HG03354 (cell line): ENCODE results near the gene HNF4A.

Experiments
- ATAC-seq: cut with Tn5 transposase; IDR thresholded peaks from one replicate; pipeline ENCODE4 v1.9.1; 2021; ENCODE audit warnings: mild to moderate bottlenecking; ENCODE audit not compliant: unreplicated experiment, poor library complexity, severe bottlenecking

HNF4A gene

GRCh38 chr20:44418069-44418905 is 62.8 kb downstream of the HNF4A start:
- ATAC-seq = no peak

- no peak for ATAC-seq
Observed at GRCh38 chr20:44419131-44419844, 63.8 kb downstream of the HNF4A start.

- no peak for ATAC-seq
Observed at GRCh38 chr20:44420497-44420896, 65.0 kb downstream of the HNF4A start.

DNA sequence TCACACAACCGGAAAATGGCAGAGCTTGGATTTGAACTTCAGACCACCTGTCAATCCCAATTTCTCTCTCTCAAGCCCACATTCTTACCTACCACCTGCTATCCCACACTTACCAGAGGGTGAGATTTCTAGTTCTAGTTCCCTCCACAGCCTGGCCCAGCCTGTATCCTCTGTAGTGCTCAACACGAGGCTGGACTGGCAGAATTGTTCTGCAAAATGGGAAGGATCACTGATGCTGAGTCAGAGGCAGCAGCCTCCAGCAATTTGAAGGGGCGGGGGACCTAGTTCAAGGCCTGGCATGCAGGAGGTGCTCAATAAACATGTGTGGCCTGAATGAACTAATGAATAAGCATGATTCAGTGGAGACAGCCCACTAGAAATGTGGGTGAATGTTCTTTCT is 66.6 kb downstream of the HNF4A start:
- ATAC-seq = no peak

DNA sequence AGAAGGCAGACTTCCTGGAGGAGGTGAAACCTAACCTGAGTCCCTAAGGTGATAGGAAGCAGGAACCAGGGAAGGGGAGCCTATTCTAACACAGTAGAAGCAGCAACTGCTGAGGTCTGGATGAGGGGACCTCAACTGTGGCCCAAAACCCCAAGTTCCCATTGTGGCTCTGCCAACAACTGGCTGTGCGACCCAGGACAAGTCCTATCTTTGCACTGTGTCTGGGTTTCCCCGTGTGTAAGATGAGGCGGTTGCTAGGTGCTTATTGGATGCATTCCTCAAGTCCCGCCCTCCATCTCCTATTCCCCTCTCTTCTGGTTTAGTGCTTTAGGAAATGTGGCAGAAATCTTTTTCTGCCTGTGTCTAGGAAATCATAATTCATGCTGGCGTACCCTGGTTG is 68.0 kb downstream of the HNF4A start:
- ATAC-seq = no peak

DNA sequence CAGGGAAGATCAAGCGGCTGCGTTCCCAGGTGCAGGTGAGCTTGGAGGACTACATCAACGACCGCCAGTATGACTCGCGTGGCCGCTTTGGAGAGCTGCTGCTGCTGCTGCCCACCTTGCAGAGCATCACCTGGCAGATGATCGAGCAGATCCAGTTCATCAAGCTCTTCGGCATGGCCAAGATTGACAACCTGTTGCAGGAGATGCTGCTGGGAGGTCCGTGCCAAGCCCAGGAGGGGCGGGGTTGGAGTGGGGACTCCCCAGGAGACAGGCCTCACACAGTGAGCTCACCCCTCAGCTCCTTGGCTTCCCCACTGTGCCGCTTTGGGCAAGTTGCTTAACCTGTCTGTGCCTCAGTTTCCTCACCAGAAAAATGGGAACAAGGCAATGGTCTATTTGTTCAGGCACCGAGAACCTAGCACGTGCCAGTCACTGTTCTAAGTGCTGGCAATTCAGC is 68.6 kb downstream of the HNF4A start:
- no peak for ATAC-seq

DNA sequence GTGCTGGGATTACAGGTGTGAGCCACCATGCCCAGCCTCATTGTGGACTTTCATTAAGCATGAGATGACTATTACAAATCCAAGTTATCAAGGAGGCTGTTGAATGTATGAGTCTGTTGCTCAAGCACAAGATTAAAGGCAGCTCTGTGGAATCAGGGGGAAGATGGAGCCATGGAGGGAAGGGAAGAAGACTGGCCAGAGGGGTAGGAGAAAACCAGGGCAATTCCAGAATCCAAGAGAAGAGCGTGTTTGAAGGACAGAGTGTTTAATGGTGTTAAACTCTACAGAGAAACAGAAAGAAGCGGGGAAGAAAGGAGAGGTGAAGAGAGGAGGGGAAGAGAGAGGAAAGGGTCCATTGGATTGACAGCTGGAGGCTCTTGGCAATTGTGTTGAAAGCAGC is 70.4 kb downstream of the HNF4A start:
- ATAC-seq = no peak

GRCh38 chr20:44426879-44427790 is 71.6 kb downstream of the HNF4A start:
- ATAC-seq = no peak

DNA sequence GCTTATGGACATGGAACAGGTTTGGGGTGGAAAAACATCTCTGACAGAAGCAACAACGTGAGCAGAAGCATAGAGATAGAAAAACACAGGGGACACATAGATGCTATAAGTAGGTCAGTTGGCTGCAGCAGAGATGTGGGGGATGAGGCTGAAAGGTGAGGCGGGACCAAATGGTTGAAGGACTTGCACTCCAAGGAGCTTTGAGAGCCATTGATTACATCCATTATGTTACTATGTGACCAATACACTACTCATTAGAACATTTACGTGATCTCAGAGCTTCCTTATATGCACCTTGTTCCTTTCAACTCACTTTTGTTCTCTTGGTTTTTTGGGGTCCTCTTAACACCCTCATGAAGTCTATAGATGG is 72.3 kb downstream of the HNF4A start:
- ATAC-seq = no peak

DNA sequence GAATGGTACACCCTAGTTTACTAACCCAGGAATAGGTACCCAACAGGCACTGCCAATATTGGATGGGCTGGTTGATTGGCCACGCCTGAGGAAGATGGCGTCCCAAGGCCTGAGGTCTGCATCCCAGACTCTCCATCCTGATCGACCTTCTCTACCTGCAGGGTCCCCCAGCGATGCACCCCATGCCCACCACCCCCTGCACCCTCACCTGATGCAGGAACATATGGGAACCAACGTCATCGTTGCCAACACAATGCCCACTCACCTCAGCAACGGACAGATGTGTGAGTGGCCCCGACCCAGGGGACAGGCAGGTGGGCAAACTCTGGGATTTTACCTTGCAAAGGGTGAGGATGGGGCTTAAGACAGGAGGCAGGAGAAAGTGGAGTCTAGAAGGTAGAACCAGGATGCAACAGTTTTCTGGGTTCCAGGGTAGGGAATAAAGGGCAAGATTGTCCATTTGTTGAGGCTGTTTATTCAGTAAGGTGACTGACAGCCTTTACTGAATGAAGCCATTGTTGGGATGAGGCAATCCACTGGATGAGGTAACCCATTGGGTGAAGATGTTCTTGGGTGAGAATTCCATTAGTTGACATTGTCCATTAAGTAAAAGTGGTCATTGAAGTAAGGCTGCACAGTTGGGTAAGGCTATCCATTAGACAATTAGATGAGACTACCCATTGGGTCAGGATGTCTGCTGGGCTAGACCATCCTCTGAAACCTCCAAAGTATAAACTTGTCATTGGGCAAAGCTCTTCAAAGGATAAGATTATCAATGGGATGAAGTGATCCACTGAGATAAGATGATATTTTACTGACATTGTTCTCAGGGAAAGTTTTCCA is 72.9 kb downstream of the HNF4A start:
- ATAC-seq = no peak

GRCh38 chr20:44429017-44429339 is 73.5 kb downstream of the HNF4A start:
- ATAC-seq = no peak

DNA sequence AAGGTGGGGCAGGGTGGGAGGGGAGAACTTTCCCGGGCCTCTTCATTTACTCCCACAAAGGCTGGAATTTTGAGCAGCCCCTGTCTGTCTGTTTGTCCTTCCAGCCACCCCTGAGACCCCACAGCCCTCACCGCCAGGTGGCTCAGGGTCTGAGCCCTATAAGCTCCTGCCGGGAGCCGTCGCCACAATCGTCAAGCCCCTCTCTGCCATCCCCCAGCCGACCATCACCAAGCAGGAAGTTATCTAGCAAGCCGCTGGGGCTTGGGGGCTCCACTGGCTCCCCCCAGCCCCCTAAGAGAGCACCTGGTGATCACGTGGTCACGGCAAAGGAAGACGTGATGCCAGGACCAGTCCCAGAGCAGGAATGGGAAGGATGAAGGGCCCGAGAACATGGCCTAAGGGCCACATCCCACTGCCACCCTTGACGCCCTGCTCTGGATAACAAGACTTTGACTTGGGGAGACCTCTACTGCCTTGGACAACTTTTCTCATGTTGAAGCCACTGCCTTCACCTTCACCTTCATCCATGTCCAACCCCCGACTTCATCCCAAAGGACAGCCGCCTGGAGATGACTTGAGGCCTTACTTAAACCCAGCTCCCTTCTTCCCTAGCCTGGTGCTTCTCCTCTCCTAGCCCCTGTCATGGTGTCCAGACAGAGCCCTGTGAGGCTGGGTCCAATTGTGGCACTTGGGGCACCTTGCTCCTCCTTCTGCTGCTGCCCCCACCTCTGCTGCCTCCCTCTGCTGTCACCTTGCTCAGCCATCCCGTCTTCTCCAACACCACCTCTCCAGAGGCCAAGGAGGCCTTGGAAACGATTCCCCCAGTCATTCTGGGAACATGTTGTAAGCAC is 74.1 kb downstream of the HNF4A start:
- ATAC-seq = no peak

- ATAC-seq = no peak
Observed at GRCh38 chr20:44430270-44431065, 75.0 kb downstream of the HNF4A start.

DNA sequence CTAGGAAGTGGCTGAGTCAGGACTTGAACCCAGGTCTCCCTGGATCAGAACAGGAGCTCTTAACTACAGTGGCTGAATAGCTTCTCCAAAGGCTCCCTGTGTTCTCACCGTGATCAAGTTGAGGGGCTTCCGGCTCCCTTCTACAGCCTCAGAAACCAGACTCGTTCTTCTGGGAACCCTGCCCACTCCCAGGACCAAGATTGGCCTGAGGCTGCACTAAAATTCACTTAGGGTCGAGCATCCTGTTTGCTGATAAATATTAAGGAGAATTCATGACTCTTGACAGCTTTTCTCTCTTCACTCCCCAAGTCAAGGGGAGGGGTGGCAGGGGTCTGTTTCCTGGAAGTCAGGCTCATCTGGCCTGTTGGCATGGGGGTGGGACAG is 75.6 kb downstream of the HNF4A start:
- no peak for ATAC-seq

- ATAC-seq = no peak
Observed at GRCh38 chr20:44431502-44432234, 76.2 kb downstream of the HNF4A start.

DNA sequence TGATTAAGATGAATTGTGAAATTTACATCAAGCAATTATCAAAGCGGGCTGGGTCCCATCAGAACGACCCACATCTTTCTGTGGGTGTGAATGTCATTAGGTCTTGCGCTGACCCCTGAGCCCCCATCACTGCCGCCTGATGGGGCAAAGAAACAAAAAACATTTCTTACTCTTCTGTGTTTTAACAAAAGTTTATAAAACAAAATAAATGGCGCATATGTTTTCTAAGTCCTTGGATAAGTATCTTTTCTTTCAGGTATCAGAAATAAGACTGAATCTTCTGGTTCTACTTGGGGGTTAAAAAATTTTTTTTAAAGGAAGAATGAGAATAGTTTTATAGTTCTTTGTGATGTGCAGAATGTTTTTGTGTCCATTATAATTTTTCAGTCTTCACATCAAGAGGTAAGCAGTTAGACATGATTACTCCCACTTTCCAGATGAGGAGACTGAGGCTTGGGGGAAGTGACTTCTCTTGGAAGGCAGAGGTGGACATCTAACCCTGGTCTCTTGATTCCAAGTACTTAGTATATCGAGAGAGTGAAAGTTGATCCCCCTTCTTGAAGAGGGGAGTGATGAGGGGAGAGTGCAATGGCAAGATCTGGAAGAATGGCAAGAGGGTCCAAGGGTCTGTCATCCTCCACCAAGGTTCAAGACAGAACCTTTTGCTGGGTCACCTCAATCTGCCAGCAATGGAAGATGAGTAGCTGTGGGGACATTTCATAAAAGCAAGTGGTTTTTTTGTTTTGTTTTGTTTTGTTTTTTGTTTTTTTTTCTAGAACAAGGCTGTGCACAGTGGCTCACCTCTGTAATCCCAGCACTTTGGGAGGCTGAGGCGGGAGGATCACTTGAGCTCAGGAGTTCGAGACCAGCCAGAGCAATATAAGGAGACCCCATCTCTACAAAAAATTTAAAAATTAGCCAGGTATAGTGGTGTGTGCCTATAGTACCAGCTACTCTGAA is 77.4 kb downstream of the HNF4A start:
- no peak for ATAC-seq
